K562 (cell line): ENCODE results near the gene WFIKKN1. TPM values are rescaled to one million over a fixed set of nuclear protein-coding genes. Genes with fewer than 3 reads are reported as not detected.

ENCODE experiments used
- CBX2 ChIP-seq: fragments of 200-600 bp; sonication (generic); IDR thresholded peaks from one replicate; pipeline ENCODE4 v1.6.1; 2012; ENCODE audit warnings: mild to moderate bottlenecking, low read length, inconsistent platforms; ENCODE audit not compliant: insufficient read depth, poor library complexity, severe bottlenecking
- CXXC5 ChIP-seq: fragments of 250-450 bp; sonication (Bioruptor Pico); IDR thresholded peaks from 2 replicates; pipeline ENCODE4 v1.8.0; 2022; ENCODE audit warnings: inconsistent platforms, mild to moderate bottlenecking, moderate library complexity
- FOXP1 ChIP-seq: sonication (generic); formaldehyde crosslinking; IDR thresholded peaks from 2 replicates; pipeline ENCODE4 v1.8.0; 2022; ENCODE audit warnings: mild to moderate bottlenecking, missing genetic modification reagents
- GTF2F1 ChIP-seq: IDR thresholded peaks from 2 replicates; pipeline ENCODE4 v1.6.1; 2011; ENCODE audit warnings: low read depth, low read length, improper control_type of control experiment
- HNRNPLL ChIP-seq: fragments of 200-400 bp; formaldehyde crosslinking; IDR thresholded peaks from 2 replicates; pipeline ENCODE4 v1.6.1; 2017; ENCODE audit warnings: low read length, low read depth, mild to moderate bottlenecking; ENCODE audit not compliant: poor library complexity, severe bottlenecking
- L3MBTL2 ChIP-seq: fragments of 450-650 bp; IDR thresholded peaks from 2 replicates; pipeline ENCODE4 v1.6.1; 2016; ENCODE audit warnings: mild to moderate bottlenecking, moderate library complexity
- MAFK ChIP-seq: IDR thresholded peaks from 2 replicates; pipeline ENCODE4 v1.6.1; 2011; ENCODE audit warnings: low read length, improper control_type of control experiment
- MAZ ChIP-seq, 2 experiments: fragments of 450-650 bp in 1 of 2; sonication (generic) in 1 of 2; formaldehyde crosslinking; IDR thresholded peaks in 1 of 2; conservative IDR thresholded peaks in 1 of 2; 2 replicates each; pipeline versions ENCODE4 v1.4.0 to v1.5.0; 2020; ENCODE audit warnings: mild to moderate bottlenecking in 1 of 2, missing genetic modification reagents in 1 of 2
- PURB ChIP-seq: sonication (generic); formaldehyde crosslinking; IDR thresholded peaks from 2 replicates; pipeline ENCODE4 v1.9.0; 2021; ENCODE audit warnings: low read depth, mild to moderate bottlenecking, missing genetic modification reagents
- RBM22 ChIP-seq: fragments of 200-400 bp; formaldehyde crosslinking; IDR thresholded peaks from 2 replicates; pipeline ENCODE4 v1.6.1; 2018; ENCODE audit warnings: low read length, low read depth; ENCODE audit not compliant: poor library complexity, severe bottlenecking
- SIRT6 ChIP-seq: IDR thresholded peaks from one replicate; pipeline ENCODE4 v1.6.1; 2012; ENCODE audit warnings: low read depth, mild to moderate bottlenecking, control low read depth, inconsistent platforms, low read length, moderate library complexity
- SRSF7 ChIP-seq: fragments of 200-400 bp; formaldehyde crosslinking; optimal IDR thresholded peaks from 2 replicates; pipeline ENCODE3; 2017; ENCODE audit warnings: mild to moderate bottlenecking, low read depth, low read length
- ZNF766 ChIP-seq: fragments of 200-800 bp; sonication (Bioruptor generic); conservative IDR thresholded peaks from 2 replicates; pipeline ENCODE4 v1.6.1; 2016; ENCODE audit warnings: missing genetic modification characterization, missing compliant biosample characterization
- polyA plus RNA-seq, 8 experiments: library from polyadenylated mRNA; depleted of rRNA in 4 of 8; stranded (reverse) in 5 of 8; unstranded in 3 of 8; fragments of >200 nt; fragmentation: Nextera tagmentation in 2 of 8; fragmentation: Illumina TruSeq in 1 of 8; extraction: Ambion mirVana in 2 of 8; extraction: Trizol in 1 of 8; gene quantifications; 2 replicates each; pipeline versions ENCODE4 v1.2.1 to v1.2.3, GENCODE V29; 2011 to 2014; ENCODE audit warnings: inconsistent platforms in 1 of 8, missing spikeins in 1 of 8
- total RNA-seq, 7 experiments: library from RNA; depleted of rRNA in 6 of 7; stranded (reverse); fragments of >200 nt in 6 of 7; fragmentation: Illumina TruSeq in 2 of 7; extraction: Trizol in 2 of 7; gene quantifications; 2 replicates each; pipeline versions ENCODE4 v1.2.1 to v1.2.3, GENCODE V29; 2011 to 2021; ENCODE audit warnings: low replicate concordance in 1 of 7
- TF ChIP-seq, protein P1 (sequence below): sonication (generic); formaldehyde crosslinking; IDR thresholded peaks from 2 replicates; pipeline ENCODE4 v1.8.1; 2023; ENCODE audit warnings: mild to moderate bottlenecking, missing genetic modification reagents
- TF ChIP-seq, protein P2 (sequence below), 2 experiments: IDR thresholded peaks; 2 replicates each; pipeline ENCODE4 v1.6.1; 2012; ENCODE audit warnings: improper control_type of control experiment in 2 of 2, low read depth in 2 of 2, low read length in 2 of 2, borderline replicate concordance in 1 of 2
- TF ChIP-seq, protein P3 (sequence below): fragments of 450-650 bp; IDR thresholded peaks from 2 replicates; pipeline ENCODE4 v1.6.1; 2014; ENCODE audit warnings: low read depth, mild to moderate bottlenecking, moderate library complexity, borderline replicate concordance

The WFIKKN1 gene
- total and polyA plus RNA-seq, 9 of the 15 experiments (the other 6 are each of a cell fraction or from before 2014, with no cell fraction given): 0.14 to 1.1 (median 0.50) TPM; not detected in 4

- no peak for TF ChIP-seq CBX2
- TF ChIP-seq, protein P1, sequence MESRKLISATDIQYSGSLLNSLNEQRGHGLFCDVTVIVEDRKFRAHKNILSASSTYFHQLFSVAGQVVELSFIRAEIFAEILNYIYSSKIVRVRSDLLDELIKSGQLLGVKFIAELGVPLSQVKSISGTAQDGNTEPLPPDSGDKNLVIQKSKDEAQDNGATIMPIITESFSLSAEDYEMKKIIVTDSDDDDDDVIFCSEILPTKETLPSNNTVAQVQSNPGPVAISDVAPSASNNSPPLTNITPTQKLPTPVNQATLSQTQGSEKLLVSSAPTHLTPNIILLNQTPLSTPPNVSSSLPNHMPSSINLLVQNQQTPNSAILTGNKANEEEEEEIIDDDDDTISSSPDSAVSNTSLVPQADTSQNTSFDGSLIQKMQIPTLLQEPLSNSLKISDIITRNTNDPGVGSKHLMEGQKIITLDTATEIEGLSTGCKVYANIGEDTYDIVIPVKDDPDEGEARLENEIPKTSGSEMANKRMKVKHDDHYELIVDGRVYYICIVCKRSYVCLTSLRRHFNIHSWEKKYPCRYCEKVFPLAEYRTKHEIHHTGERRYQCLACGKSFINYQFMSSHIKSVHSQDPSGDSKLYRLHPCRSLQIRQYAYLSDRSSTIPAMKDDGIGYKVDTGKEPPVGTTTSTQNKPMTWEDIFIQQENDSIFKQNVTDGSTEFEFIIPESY (CRISPR knock-in tag): peak; percentile 67; the same call in 1 of the 2 replicates
- TF ChIP-seq MAFK: 0 out of 2 replicates have a peak, but pooled peaks have one; percentile 13
- peak; percentile 81 for TF ChIP-seq FOXP1 (CRISPR knock-in tag)
- no peak for TF ChIP-seq SRSF7
- peak in 1 of 2 experiments; percentile 18; a peak in 2 of 4 replicates for TF ChIP-seq MAZ (CRISPR knock-in tag; conservative IDR thresholded peaks at IDR 0.05 in 1 of 2, IDR thresholded peaks at IDR 0.05 in 1 of 2)
- TF ChIP-seq L3MBTL2: peak; percentile 75
- TF ChIP-seq ZNF766: peak; percentile 32; the same call in 1 of the 2 replicates
- no peak for TF ChIP-seq SIRT6
- TF ChIP-seq CXXC5: peak; percentile 63
- TF ChIP-seq, protein P2, sequence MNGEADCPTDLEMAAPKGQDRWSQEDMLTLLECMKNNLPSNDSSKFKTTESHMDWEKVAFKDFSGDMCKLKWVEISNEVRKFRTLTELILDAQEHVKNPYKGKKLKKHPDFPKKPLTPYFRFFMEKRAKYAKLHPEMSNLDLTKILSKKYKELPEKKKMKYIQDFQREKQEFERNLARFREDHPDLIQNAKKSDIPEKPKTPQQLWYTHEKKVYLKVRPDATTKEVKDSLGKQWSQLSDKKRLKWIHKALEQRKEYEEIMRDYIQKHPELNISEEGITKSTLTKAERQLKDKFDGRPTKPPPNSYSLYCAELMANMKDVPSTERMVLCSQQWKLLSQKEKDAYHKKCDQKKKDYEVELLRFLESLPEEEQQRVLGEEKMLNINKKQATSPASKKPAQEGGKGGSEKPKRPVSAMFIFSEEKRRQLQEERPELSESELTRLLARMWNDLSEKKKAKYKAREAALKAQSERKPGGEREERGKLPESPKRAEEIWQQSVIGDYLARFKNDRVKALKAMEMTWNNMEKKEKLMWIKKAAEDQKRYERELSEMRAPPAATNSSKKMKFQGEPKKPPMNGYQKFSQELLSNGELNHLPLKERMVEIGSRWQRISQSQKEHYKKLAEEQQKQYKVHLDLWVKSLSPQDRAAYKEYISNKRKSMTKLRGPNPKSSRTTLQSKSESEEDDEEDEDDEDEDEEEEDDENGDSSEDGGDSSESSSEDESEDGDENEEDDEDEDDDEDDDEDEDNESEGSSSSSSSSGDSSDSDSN (IDR thresholded peaks at IDR 0.05; ENCODE audit: borderline replicate concordance in 1 of 2, low read depth in 2 of 2, low read length in 2 of 2): peak; percentile 24 to 44; a peak in 1 of 4 replicates
- TF ChIP-seq, protein P3, sequence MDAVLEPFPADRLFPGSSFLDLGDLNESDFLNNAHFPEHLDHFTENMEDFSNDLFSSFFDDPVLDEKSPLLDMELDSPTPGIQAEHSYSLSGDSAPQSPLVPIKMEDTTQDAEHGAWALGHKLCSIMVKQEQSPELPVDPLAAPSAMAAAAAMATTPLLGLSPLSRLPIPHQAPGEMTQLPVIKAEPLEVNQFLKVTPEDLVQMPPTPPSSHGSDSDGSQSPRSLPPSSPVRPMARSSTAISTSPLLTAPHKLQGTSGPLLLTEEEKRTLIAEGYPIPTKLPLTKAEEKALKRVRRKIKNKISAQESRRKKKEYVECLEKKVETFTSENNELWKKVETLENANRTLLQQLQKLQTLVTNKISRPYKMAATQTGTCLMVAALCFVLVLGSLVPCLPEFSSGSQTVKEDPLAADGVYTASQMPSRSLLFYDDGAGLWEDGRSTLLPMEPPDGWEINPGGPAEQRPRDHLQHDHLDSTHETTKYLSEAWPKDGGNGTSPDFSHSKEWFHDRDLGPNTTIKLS: peak; percentile 78; the same call in 1 of the 2 replicates
- TF ChIP-seq RBM22: peak; percentile 52
- peak; percentile 32; the same call in 1 of the 2 replicates for TF ChIP-seq GTF2F1
- TF ChIP-seq PURB (CRISPR knock-in tag): no peak
- TF ChIP-seq HNRNPLL: peak; percentile 31
Measured at GRCh38 chr16:588889-589657, 41.7 kb upstream of the WFIKKN1 start (continued).
